Measurements from ENCODE around the gene CFAP77.
"Not testable (repeated sequence)": the region's sequence is repeated elsewhere in the genome, so short reads cannot be mapped to it uniquely, and the experiment has no call there.

- TF ChIP-seq CTCF, POLR2A (IDR thresholded peaks at IDR 0.05): not testable (repeated sequence)
Observed at GRCh38 chr9:132378416-132378815, 31.6 kb upstream of the CFAP77 start.
